HepG2 (cell line): ENCODE data around the gene MYL11. TPM values are rescaled to one million over a fixed set of nuclear protein-coding genes. Genes with fewer than 3 reads are reported as not detected.

ENCODE experiments used
- CCDC6 ChIP-seq: sonication (generic); formaldehyde crosslinking; IDR thresholded peaks from 2 replicates; pipeline ENCODE4 v1.8.1; 2022; ENCODE audit warnings: mild to moderate bottlenecking, missing genetic modification reagents, moderate library complexity
- CTCF ChIP-seq: sonication (generic); formaldehyde crosslinking; IDR thresholded peaks from 2 replicates; pipeline ENCODE4 v1.5.0; 2020; ENCODE audit warnings: mild to moderate bottlenecking, missing genetic modification reagents, moderate library complexity
- EED ChIP-seq: sonication (generic); formaldehyde crosslinking; IDR thresholded peaks from 2 replicates; pipeline ENCODE4 v1.5.0; 2020; ENCODE audit warnings: mild to moderate bottlenecking, missing genetic modification reagents
- GZF1 ChIP-seq: sonication (generic); formaldehyde crosslinking; IDR thresholded peaks from 2 replicates; pipeline ENCODE4 v1.5.1; 2020; ENCODE audit warnings: mild to moderate bottlenecking, missing genetic modification reagents
- HNRNPLL ChIP-seq: fragments of 200-400 bp; formaldehyde crosslinking; IDR thresholded peaks from 2 replicates; pipeline ENCODE4 v1.6.1; 2017; ENCODE audit warnings: mild to moderate bottlenecking, low read depth, low read length; ENCODE audit not compliant: poor library complexity, severe bottlenecking
- KDM1A ChIP-seq: IDR thresholded peaks from 2 replicates; pipeline ENCODE4 v1.6.1; 2016; ENCODE audit warnings: missing compliant biosample characterization
- MLXIP ChIP-seq: sonication (generic); formaldehyde crosslinking; IDR thresholded peaks from 2 replicates; pipeline ENCODE4 v1.9.0; 2021; ENCODE audit warnings: missing genetic modification reagents, borderline replicate concordance
- MXI1 ChIP-seq: IDR thresholded peaks from 3 replicates; pipeline ENCODE4 v1.6.1; 2012; ENCODE audit warnings: low read depth, low read length, inconsistent platforms, borderline replicate concordance
- NBN ChIP-seq: fragments of 450-650 bp; conservative IDR thresholded peaks from 2 replicates; pipeline ENCODE4 v1.6.1; 2017
- PCBP2 ChIP-seq: fragments of 200-400 bp; formaldehyde crosslinking; optimal IDR thresholded peaks from 2 replicates; pipeline ENCODE3; 2018; ENCODE audit warnings: low read length, low read depth; ENCODE audit not compliant: poor library complexity, severe bottlenecking
- RARA ChIP-seq: IDR thresholded peaks from 2 replicates; pipeline ENCODE4 v1.6.1; 2016; ENCODE audit warnings: missing genetic modification reagents, missing compliant biosample characterization
- TEAD3 ChIP-seq: optimal IDR thresholded peaks from 2 replicates; pipeline ENCODE3; 2016; ENCODE audit warnings: borderline replicate concordance
- ZBTB39 ChIP-seq: sonication (generic); formaldehyde crosslinking; IDR thresholded peaks from 2 replicates; pipeline ENCODE4 v1.5.0; 2020; ENCODE audit warnings: missing genetic modification reagents
- ZFP36L2 ChIP-seq: sonication (generic); formaldehyde crosslinking; IDR thresholded peaks from 2 replicates; pipeline ENCODE4 v1.4.0; 2020; ENCODE audit warnings: missing genetic modification reagents
- ZNF614 ChIP-seq: IDR thresholded peaks from 2 replicates; pipeline ENCODE4 v1.6.1; 2018; ENCODE audit warnings: missing biosample characterization, missing genetic modification reagents, inconsistent platforms, borderline replicate concordance
- ZNF776 ChIP-seq: sonication (generic); formaldehyde crosslinking; IDR thresholded peaks from 2 replicates; pipeline ENCODE4 v1.4.0; 2020; ENCODE audit warnings: mild to moderate bottlenecking, missing genetic modification reagents
- ZSCAN31 ChIP-seq: sonication (generic); formaldehyde crosslinking; IDR thresholded peaks from 2 replicates; pipeline ENCODE4 v1.5.0; 2020; ENCODE audit warnings: low read depth, mild to moderate bottlenecking, missing genetic modification reagents
- polyA plus RNA-seq, 8 experiments: library from polyadenylated mRNA; depleted of rRNA in 3 of 8; stranded (reverse) in 7 of 8; unstranded in 1 of 8; fragments of >200 nt; fragmentation: Illumina TruSeq in 4 of 8; extraction: Trizol in 4 of 8; gene quantifications; 2 replicates each; pipeline versions ENCODE4 v1.2.1 to v1.2.3, GENCODE V29; 2011 to 2016; ENCODE audit warnings: low read depth in 4 of 8, missing spikeins in 1 of 8, mixed read lengths in 1 of 8; ENCODE audit not compliant: insufficient read depth in 1 of 8
- total RNA-seq, 5 experiments: library from RNA; depleted of rRNA; stranded (reverse); fragments of >200 nt; fragmentation: Illumina TruSeq; extraction: Trizol; gene quantifications; 2 replicates each; pipeline ENCODE4 v1.2.3, GENCODE V29; 2016; ENCODE audit warnings: low read depth in 1 of 5
- TF ChIP-seq, protein P1 (sequence below): sonication (generic); formaldehyde crosslinking; IDR thresholded peaks from 2 replicates; pipeline ENCODE4 v1.8.1; 2023; ENCODE audit warnings: mild to moderate bottlenecking, inconsistent platforms, moderate library complexity, missing genetic modification reagents, borderline replicate concordance
- TF ChIP-seq, protein P2 (sequence below): IDR thresholded peaks from 2 replicates; pipeline ENCODE4 v1.6.1; 2016; ENCODE audit warnings: low read depth, borderline replicate concordance

The MYL11 gene
- total and polyA plus RNA-seq, 2 of the 13 experiments (the other 11 are each of a cell fraction or from before 2014, with no cell fraction given), result not detected

- TF ChIP-seq ZBTB39 (CRISPR knock-in tag) (no peak), ZFP36L2 (CRISPR knock-in tag) (peak; percentile 70; the same call in 1 of the 2 replicates), GZF1 (CRISPR knock-in tag) (peak; percentile 87), HNRNPLL (peak; percentile 61), MLXIP (CRISPR knock-in tag) (0 out of 2 replicates have a peak, but pooled peaks have one; percentile 21), ZSCAN31 (peak; percentile 50; the same call in 1 of the 2 replicates), RARA (peak; percentile 46; the same call in 1 of the 2 replicates), ZNF614 (CRISPR knock-in tag) (peak; percentile 70; the same call in 1 of the 2 replicates), TEAD3 (CRISPR knock-in tag) (peak; percentile 25), NBN (no peak), CTCF (CRISPR knock-in tag) (peak; percentile 53), EED (CRISPR knock-in tag) (no peak; the same call in 1 of the 2 replicates), ZNF776 (CRISPR knock-in tag) (peak; percentile 75; the same call in 1 of the 2 replicates), CCDC6 (CRISPR knock-in tag) (0 out of 2 replicates have a peak, but pooled peaks have one; percentile 78), KDM1A (no peak), MXI1 (peak; percentile 52; the same call in 1 of the 3 replicates), PCBP2 (peak; percentile 71)
- TF ChIP-seq, protein P1, sequence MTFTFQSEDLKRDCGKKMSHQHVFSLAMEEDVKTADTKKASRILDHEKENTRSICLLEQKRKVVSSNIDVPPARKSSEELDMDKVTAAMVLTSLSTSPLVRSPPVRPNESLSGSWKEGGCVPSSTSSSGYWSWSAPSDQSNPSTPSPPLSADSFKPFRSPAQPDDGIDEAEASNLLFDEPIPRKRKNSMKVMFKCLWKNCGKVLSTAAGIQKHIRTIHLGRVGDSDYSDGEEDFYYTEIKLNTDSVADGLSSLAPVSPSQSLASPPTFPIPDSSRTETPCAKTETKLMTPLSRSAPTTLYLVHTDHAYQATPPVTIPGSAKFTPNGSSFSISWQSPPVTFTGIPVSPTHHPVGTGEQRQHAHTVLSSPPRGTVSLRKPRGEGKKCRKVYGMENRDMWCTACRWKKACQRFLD (CRISPR knock-in tag), result peak; percentile 87; the same call in 1 of the 2 replicates
- TF ChIP-seq, protein P2, sequence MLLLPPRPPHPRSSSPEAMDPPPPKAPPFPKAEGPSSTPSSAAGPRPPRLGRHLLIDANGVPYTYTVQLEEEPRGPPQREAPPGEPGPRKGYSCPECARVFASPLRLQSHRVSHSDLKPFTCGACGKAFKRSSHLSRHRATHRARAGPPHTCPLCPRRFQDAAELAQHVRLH, result 0 out of 2 replicates have a peak, but pooled peaks have one; percentile 80
These were observed 3.9 kb downstream of the MYL11 start (continued) for GRCh38 chr16:30378236-30379157.
